ENCODE results near the gene TBX10.
A peak's percentile ranks its signal among the peaks of the same experiment; 100 is the strongest.

The TBX10 gene

GRCh38 chr11:67648140-67648795, 8.7 kb upstream of the TBX10 start:
- TF ChIP-seq CTCF (IDR thresholded peaks at IDR 0.05; ENCODE audit: low read depth, low read length, missing control alignments): peak; percentile 34
- Histone ChIP-seq H3K36me3 (replicated peaks) (no peaks in the 10 kb centered on the region), H3K27me3 (replicated peaks) (no peaks in the 10 kb centered on the region), H3K4me3 (ENCODE audit: low read depth, low read length) (no peak overlapping the region), H3K27ac (no peak overlapping the region)
- no peak for DNase-seq
- in situ Hi-C loops (cut with HindIII; ENCODE audit: low pct_ligation_motif_present, low sequenced_read_pairs): no loop called here

GRCh38 chr11:67647471-67647870, 7.9 kb upstream of the TBX10 start:
- Histone ChIP-seq H3K27ac (no peak overlapping the region), H3K36me3 (replicated peaks) (no peaks in the 10 kb centered on the region), H3K4me3 (ENCODE audit: low read depth, low read length) (no peak overlapping the region), H3K27me3 (replicated peaks) (no peaks in the 10 kb centered on the region)
- in situ Hi-C loops (cut with HindIII; ENCODE audit: low pct_ligation_motif_present, low sequenced_read_pairs): no loop called here
- TF ChIP-seq CTCF (IDR thresholded peaks at IDR 0.05; ENCODE audit: low read depth, low read length, missing control alignments): no peak
- no peak for DNase-seq

- in situ Hi-C loops (cut with HindIII; ENCODE audit: low pct_ligation_motif_present, low sequenced_read_pairs): no loop called here
- no peaks in the 10 kb centered on the region for H3K27me3 ChIP-seq (replicated peaks)
- no peak for TF ChIP-seq CTCF (IDR thresholded peaks at IDR 0.05; ENCODE audit: low read depth, low read length, missing control alignments)
Observed at GRCh38 chr11:67646535-67647336, 7.2 kb upstream of the TBX10 start.

GRCh38 chr11:67645521-67646461, 6.2 kb upstream of the TBX10 start:
- in situ Hi-C loops (cut with HindIII; ENCODE audit: low pct_ligation_motif_present, low sequenced_read_pairs): no loop called here
- Histone ChIP-seq H3K27me3 (replicated peaks) (no peaks in the 10 kb centered on the region), H3K27ac (no peak overlapping the region), H3K36me3 (replicated peaks) (no peaks in the 10 kb centered on the region), H3K4me3 (ENCODE audit: low read depth, low read length) (no peak overlapping the region)
- TF ChIP-seq CTCF (IDR thresholded peaks at IDR 0.05; ENCODE audit: low read depth, low read length, missing control alignments): no peak
- no peak for DNase-seq

More at GRCh38 chr11:67646535-67647336, 7.2 kb upstream of the TBX10 start:
- Histone ChIP-seq H3K4me3 (ENCODE audit: low read depth, low read length) (no peak overlapping the region), H3K36me3 (replicated peaks) (no peaks in the 10 kb centered on the region), H3K27ac (no peak overlapping the region)
- no peak for DNase-seq

GRCh38 chr11:67644472-67645418, 5.2 kb upstream of the TBX10 start:
- DNase-seq: no peak
- in situ Hi-C loops (cut with HindIII; ENCODE audit: low pct_ligation_motif_present, low sequenced_read_pairs): no loop called here
- no peak overlapping the region for H3K4me3 ChIP-seq (ENCODE audit: low read depth, low read length)
- H3K36me3 ChIP-seq (replicated peaks): no peaks in the 10 kb centered on the region
- no peaks in the 10 kb centered on the region for H3K27me3 ChIP-seq (replicated peaks)
- no peak for TF ChIP-seq CTCF (IDR thresholded peaks at IDR 0.05; ENCODE audit: low read depth, low read length, missing control alignments)
- no peak overlapping the region for H3K27ac ChIP-seq
